ENCODE measurements around the gene ADAM23. TPM values are rescaled to one million over a fixed set of nuclear protein-coding genes. Genes with fewer than 3 reads are reported as not detected.

The ADAM23 gene
- total and polyA plus RNA-seq, 2 of the 13 experiments (the other 11 are each of a cell fraction or from before 2014, with no cell fraction given): 0.04 TPM; not detected in 1

- no peak for TF ChIP-seq ZNF205 (CRISPR knock-in tag; IDR thresholded peaks at IDR 0.05)
- TF ChIP-seq ATF5 (CRISPR knock-in tag; IDR thresholded peaks at IDR 0.05; ENCODE audit: low read depth): no peak
- TF ChIP-seq CERS6 (CRISPR knock-in tag; IDR thresholded peaks at IDR 0.05): no peak
- no peak for TF ChIP-seq GTF3A (CRISPR knock-in tag; conservative IDR thresholded peaks at IDR 0.05)
- TF ChIP-seq FOXO1 (CRISPR knock-in tag; IDR thresholded peaks at IDR 0.05): no peak
- no peak for TF ChIP-seq SKIL (CRISPR knock-in tag; IDR thresholded peaks at IDR 0.05; ENCODE audit: borderline replicate concordance)
- no peak for TF ChIP-seq NFIC (IDR thresholded peaks at IDR 0.05; ENCODE audit: low read length)
- TF ChIP-seq REST (IDR thresholded peaks at IDR 0.05; ENCODE audit: borderline replicate concordance in 1 of 2, low read depth in 1 of 2, low read length in 2 of 2): no peak
- no peak for TF ChIP-seq PITX1 (CRISPR knock-in tag; IDR thresholded peaks at IDR 0.05)
Measured at GRCh38 chr2:206665251-206665650, 221.9 kb downstream of the ADAM23 start (continued).

Other genes starting within 250 kb of the ADAM23 start
- gene ZDBF2, start 168.9 kb upstream of the ADAM23 start, total RNA-seq (2016; rRNA removed; fragmentation: Illumina TruSeq; extraction: Trizol): 2.0 and 2.4 TPM in 2 replicates
- gene ZDBF2, start 168.9 kb upstream of the ADAM23 start, polyA plus RNA-seq (2011; rRNA removed): 0.91 and 1.5 TPM in 2 replicates
- gene FAM237A, start 199.0 kb downstream of the ADAM23 start, total RNA-seq (2016; rRNA removed; fragmentation: Illumina TruSeq; extraction: Trizol): not detected in 2 replicates
- not detected in 2 replicates for gene FAM237A, start 199.0 kb downstream of the ADAM23 start, polyA plus RNA-seq (2011; rRNA removed)

Data from HepG2 (cell line).